Activated naive CD4-positive, alpha-beta T cell treated with anti-CD3 and anti-CD28 coated beads for 36 hours (primary cell): ENCODE results near the gene DLX2. TPM values are rescaled to one million over a fixed set of nuclear protein-coding genes. Genes with fewer than 3 reads are reported as not detected.

Source experiments
- CTCF ChIA-PET: fragments of 350-600 bp; sonication (Branson Sonifier 250); formaldehyde crosslinking; loops from one replicate; lab custom pipeline; 2021; ENCODE audit warnings: antibody characterized with exemption; lab: Charles Lee
- DNase-seq: peaks from one replicate; pipeline ENCODE4 v3.0.0-alpha.2; 2020
- H3K27ac Mint-ChIP-seq: one replicate; pipeline ENCODE4 v1.8.0; 2021; ENCODE audit warnings: mild to moderate bottlenecking, mixed read lengths
- H3K27me3 Mint-ChIP-seq: one replicate; pipeline ENCODE4 v1.8.0; 2021; ENCODE audit warnings: low read depth, mixed read lengths
- H3K36me3 Mint-ChIP-seq: one replicate; pipeline ENCODE4 v1.8.0; 2021; ENCODE audit warnings: low read depth, mixed read lengths
- H3K4me1 Mint-ChIP-seq: one replicate; pipeline ENCODE4 v1.8.0; 2021; ENCODE audit warnings: low read depth, mixed read lengths
- H3K4me3 Mint-ChIP-seq: one replicate; pipeline ENCODE4 v1.8.0; 2021; ENCODE audit warnings: mild to moderate bottlenecking, moderate library complexity, mixed read lengths
- H3K9me3 Mint-ChIP-seq: one replicate; pipeline ENCODE4 v1.8.0; 2021; ENCODE audit warnings: mixed read lengths
- intact Hi-C: fragments of 100-400 bp; cut with micrococcal nuclease; formaldehyde crosslinking; loops from one replicate; pipeline ENCODE4 v1.15.1; 2023
- total RNA-seq, 2 experiments: library from RNA; stranded (reverse); gene quantifications; one replicate each; pipeline ENCODE4 v1.2.3, GENCODE V29; 2021

Gene DLX2
- total RNA-seq, 2 experiments from 2014 or later: not detected

GRCh38 chr2:172106108-172106961 is 3.6 kb upstream of the DLX2 start:
- DNase-seq: peak; percentile 68
- H3K9me3 Mint-ChIP-seq: no peaks in the 10 kb centered on the region
- H3K27me3 Mint-ChIP-seq: peaks cover 75% of the 10 kb centered on the region
- CTCF ChIA-PET: interaction anchor here (0.5 to 1.9 kb wide), 17 partner anchors 8 to 540 kb away, joined by 3 to 9 read pairs (median 3); partner anchors contain the start of gene DLX1
- H3K4me1 Mint-ChIP-seq: peaks cover 56% of the 10 kb centered on the region
- H3K36me3 Mint-ChIP-seq: no peaks in the 10 kb centered on the region
- intact Hi-C loops: loop anchor here (10.0 kb wide), 1 partner anchor 942 kb away; the partner anchor contains the start of gene TLK1
- no peak overlapping the region for H3K27ac Mint-ChIP-seq
- H3K4me3 Mint-ChIP-seq: peak overlapping the region; percentile 60

GRCh38 chr2:172105471-172106107 is 2.9 kb upstream of the DLX2 start:
- Mint-ChIP-seq H3K36me3 (no peaks in the 10 kb centered on the region), H3K9me3 (no peaks in the 10 kb centered on the region), H3K4me1 (peaks cover 61% of the 10 kb centered on the region), H3K4me3 (peak overlapping the region; percentile 60), H3K27me3 (peaks cover 82% of the 10 kb centered on the region), H3K27ac (no peak overlapping the region)
- CTCF ChIA-PET: interaction anchor here (0.6 to 2.1 kb wide), 12 partner anchors 19 to 559 kb away, joined by 3 to 7 read pairs (median 4); no protein-coding TSS in a partner anchor
- intact Hi-C loops: loop anchor here (2.0 to 10.0 kb wide), 2 partner anchors 359 to 941 kb away; partner anchors contain the start of gene TLK1
- DNase-seq: no peak

GRCh38 chr2:172103471-172104272 is 972 bp upstream of the DLX2 start:
- H3K36me3 Mint-ChIP-seq: no peaks in the 10 kb centered on the region
- DNase-seq: peak; percentile 86
- H3K4me1 Mint-ChIP-seq: peaks cover 54% of the 10 kb centered on the region
- H3K9me3 Mint-ChIP-seq: no peaks in the 10 kb centered on the region
- H3K27ac Mint-ChIP-seq: no peak overlapping the region
- H3K4me3 Mint-ChIP-seq: peak overlapping the region; percentile 76
- H3K27me3 Mint-ChIP-seq: peaks cover 75% of the 10 kb centered on the region
- intact Hi-C loops: loop anchor here (1.0 to 10.0 kb wide), 15 partner anchors 8 to 1175 kb away; partner anchors contain the start of genes DYNC1I2, GORASP2, PDK1 and TLK1
- CTCF ChIA-PET: interaction anchor here (0.7 to 3.2 kb wide), 17 partner anchors 13 to 505 kb away, joined by 3 to 24 read pairs (median 4); partner anchors contain the start of gene DLX1

- CTCF ChIA-PET: interaction anchor here (0.7 to 3.2 kb wide), 11 partner anchors 10 to 414 kb away, joined by 3 to 21 read pairs (median 3); partner anchors contain the start of genes DLX1 and DYNC1I2
- peak overlapping the region; percentile 24 for H3K27ac Mint-ChIP-seq
- no peak for DNase-seq
- no peaks in the 10 kb centered on the region for H3K36me3 Mint-ChIP-seq
- peaks cover 54% of the 10 kb centered on the region for H3K4me1 Mint-ChIP-seq
- peaks cover 74% of the 10 kb centered on the region for H3K27me3 Mint-ChIP-seq
- intact Hi-C loops: loop anchor here (1.0 to 10.0 kb wide), 13 partner anchors 17 to 1173 kb away; partner anchors contain the start of genes DLX1, DYNC1I2, GORASP2 and HAT1
- peak overlapping the region; percentile 76 for H3K4me3 Mint-ChIP-seq
- H3K9me3 Mint-ChIP-seq: no peaks in the 10 kb centered on the region
Observed at GRCh38 chr2:172101821-172102390, 794 bp downstream of the DLX2 start.

GRCh38 chr2:172100935-172101820 is 1.5 kb downstream of the DLX2 start:
- Mint-ChIP-seq H3K27ac (peak overlapping the region; percentile 24), H3K4me3 (peak overlapping the region; percentile 76), H3K9me3 (no peaks in the 10 kb centered on the region), H3K4me1 (peaks cover 55% of the 10 kb centered on the region), H3K27me3 (peaks cover 74% of the 10 kb centered on the region), H3K36me3 (no peaks in the 10 kb centered on the region)
- CTCF ChIA-PET: interaction anchor here (0.7 to 3.2 kb wide), 9 partner anchors 9 to 396 kb away, joined by 3 to 21 read pairs (median 4); partner anchors contain the start of gene DLX1
- DNase-seq: no peak
- intact Hi-C loops: loop anchor here (1.0 to 10.0 kb wide), 7 partner anchors 16 to 936 kb away; partner anchors contain the start of genes DLX1, DYNC1I2, PDK1 and TLK1

GRCh38 chr2:172100080-172100934 is 2.4 kb downstream of the DLX2 start:
- peaks cover 58% of the 10 kb centered on the region for H3K4me1 Mint-ChIP-seq
- no peaks in the 10 kb centered on the region for H3K36me3 Mint-ChIP-seq
- intact Hi-C loops: loop anchor here (5.0 to 10.0 kb wide), 6 partner anchors 158 to 936 kb away; partner anchors contain the start of genes DYNC1I2, PDK1 and TLK1
- H3K9me3 Mint-ChIP-seq: no peaks in the 10 kb centered on the region
- no peak overlapping the region for H3K27ac Mint-ChIP-seq
- CTCF ChIA-PET: interaction anchor here (3.2 kb wide), 1 partner anchor 13 kb away, joined by 21 read pairs; no protein-coding TSS in a partner anchor
- peak overlapping the region; percentile 7 for H3K4me3 Mint-ChIP-seq
- H3K27me3 Mint-ChIP-seq: peaks cover 73% of the 10 kb centered on the region
- no peak for DNase-seq

GRCh38 chr2:172099472-172100079 is 3.1 kb downstream of the DLX2 start:
- intact Hi-C loops: loop anchor here (5.0 to 10.0 kb wide), 9 partner anchors 157 to 1277 kb away; partner anchors contain the start of genes DYNC1I2, PDK1 and TLK1

GRCh38 chr2:172098650-172099471 is 3.8 kb downstream of the DLX2 start:
- Mint-ChIP-seq H3K4me1 (peaks cover 57% of the 10 kb centered on the region), H3K27ac (no peak overlapping the region), H3K4me3 (peak overlapping the region; percentile 16), H3K36me3 (no peaks in the 10 kb centered on the region), H3K27me3 (peaks cover 71% of the 10 kb centered on the region), H3K9me3 (no peaks in the 10 kb centered on the region)
- CTCF ChIA-PET: interaction anchor here (1.2 kb wide), 1 partner anchor 8 kb away, joined by 3 read pairs; no protein-coding TSS in a partner anchor
- intact Hi-C loops: loop anchor here (5.0 kb wide), 3 partner anchors 782 to 1277 kb away; no protein-coding TSS in a partner anchor
- peak; percentile 59 for DNase-seq

More at GRCh38 chr2:172099472-172100079, 3.1 kb downstream of the DLX2 start:
- CTCF ChIA-PET: interaction anchor here (1.2 kb wide), 1 partner anchor 7 kb away, joined by 3 read pairs; no protein-coding TSS in a partner anchor
- Mint-ChIP-seq H3K4me1 (peaks cover 59% of the 10 kb centered on the region), H3K4me3 (peak overlapping the region; percentile 21), H3K27me3 (peaks cover 71% of the 10 kb centered on the region), H3K36me3 (no peaks in the 10 kb centered on the region), H3K27ac (no peak overlapping the region), H3K9me3 (no peaks in the 10 kb centered on the region)
- DNase-seq: no peak
